ENCODE measurements around the gene SETX.

SETX gene

DNA sequence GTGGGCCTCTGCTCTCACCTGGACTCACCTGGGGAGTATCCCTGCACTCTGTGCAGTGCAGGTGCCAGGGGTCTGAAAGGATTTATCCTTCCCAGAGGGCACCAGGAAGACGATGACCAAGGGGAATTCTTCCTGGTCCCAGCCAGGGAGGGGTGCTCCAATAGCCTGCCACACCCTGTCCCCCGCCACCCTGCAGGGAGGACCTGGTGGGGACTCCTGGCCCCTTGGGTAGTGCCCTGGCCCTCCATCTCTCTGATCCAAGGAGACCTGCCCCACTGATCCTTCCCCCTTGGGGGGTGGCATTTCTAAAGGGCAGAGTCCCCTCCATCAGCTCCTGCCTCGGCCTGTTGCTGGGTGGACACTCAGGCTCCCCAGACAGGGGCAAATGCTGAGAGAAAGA is 122.3 kb downstream of the SETX start:
- no peaks in the 10 kb centered on the region for H3K36me3 ChIP-seq (ENCODE audit: control insufficient read depth, insufficient read depth, low read length)
- H3K9ac ChIP-seq (ENCODE audit: low read length), result no peak overlapping the region
- H3K9me3 ChIP-seq (ENCODE audit: control insufficient read depth, insufficient read depth, low read depth, low read length), result no peaks in the 10 kb centered on the region
- H3K27me3 ChIP-seq (ENCODE audit: control insufficient read depth, insufficient read depth, low read length), result peaks cover 2% of the 10 kb centered on the region; the same call in 1 of the 2 replicates
- H3K27ac ChIP-seq (ENCODE audit: low read depth, low read length), result no peak overlapping the region
- no peak overlapping the region for H3K4me3 ChIP-seq (ENCODE audit: low read depth, low read length)
- H3K4me1 ChIP-seq (ENCODE audit: control insufficient read depth, insufficient read depth, low read length), result no peaks in the 10 kb centered on the region

DNA sequence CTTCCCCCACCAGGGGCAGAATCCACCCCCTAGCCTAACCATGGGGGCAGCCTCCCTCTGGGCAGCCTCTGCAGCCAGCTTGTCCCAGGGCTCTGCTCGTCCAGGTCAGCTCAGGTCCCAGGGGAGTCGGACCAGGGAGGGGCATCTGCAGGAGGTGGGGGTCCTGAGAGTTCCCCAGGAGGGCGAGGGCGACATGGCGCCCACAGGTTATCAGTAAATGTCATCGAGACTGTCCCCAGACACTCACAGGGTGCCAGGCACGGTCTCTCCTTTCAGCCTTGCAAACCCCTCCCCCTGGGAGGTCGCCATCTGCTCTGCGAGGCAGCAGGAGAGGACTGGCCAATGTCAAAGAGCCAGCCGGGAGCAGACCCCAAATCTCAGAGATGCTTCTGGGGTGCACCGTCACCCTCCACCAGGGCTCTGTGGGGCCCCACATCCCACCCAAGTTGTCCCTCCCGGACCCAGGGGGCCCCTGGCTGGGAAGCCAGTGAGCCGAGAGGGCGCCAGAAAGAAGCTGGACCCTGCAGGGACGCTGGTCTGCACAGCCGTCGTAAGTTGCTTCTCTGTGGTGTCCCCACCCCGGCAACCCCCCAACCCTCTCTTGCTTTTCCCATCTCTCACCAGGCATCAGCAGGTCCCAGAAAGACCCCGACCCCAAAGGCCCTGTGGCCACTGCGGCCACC is 123.6 kb downstream of the SETX start:
- H3K27me3 ChIP-seq (ENCODE audit: control insufficient read depth, insufficient read depth, low read length), result no peaks in the 10 kb centered on the region
- H3K4me3 ChIP-seq (ENCODE audit: low read depth, low read length), result no peak overlapping the region
- no peaks in the 10 kb centered on the region for H3K36me3 ChIP-seq (ENCODE audit: control insufficient read depth, insufficient read depth, low read length)
- no peaks in the 10 kb centered on the region for H3K9me3 ChIP-seq (ENCODE audit: control insufficient read depth, insufficient read depth, low read depth, low read length)
- no peaks in the 10 kb centered on the region for H3K4me1 ChIP-seq (ENCODE audit: control insufficient read depth, insufficient read depth, low read length)
- no peak overlapping the region for H3K9ac ChIP-seq (ENCODE audit: low read length)
- no peak overlapping the region for H3K27ac ChIP-seq (ENCODE audit: low read depth, low read length)

DNA sequence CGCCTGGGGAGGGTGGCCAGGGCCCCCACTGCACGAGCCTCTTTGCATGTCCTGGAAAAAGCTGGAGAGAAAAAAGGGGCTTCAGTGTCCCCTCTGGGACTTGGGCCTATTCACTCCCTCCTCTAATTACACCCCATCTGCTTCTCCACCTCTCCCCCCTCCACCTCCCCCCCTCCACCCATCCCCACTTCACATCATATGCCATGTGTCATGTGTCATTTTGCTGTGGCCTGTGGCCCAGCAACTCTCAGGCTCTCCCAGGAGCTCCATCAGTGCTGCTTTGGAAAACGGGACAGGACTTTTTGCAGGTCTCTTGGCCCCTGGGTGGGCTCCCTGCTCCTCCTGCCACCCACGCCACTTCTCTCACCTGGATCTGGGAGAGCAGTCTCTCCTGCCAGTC is 124.2 kb downstream of the SETX start:
- no peaks in the 10 kb centered on the region for H3K9me3 ChIP-seq (ENCODE audit: control insufficient read depth, insufficient read depth, low read depth, low read length)
- H3K27me3 ChIP-seq (ENCODE audit: control insufficient read depth, insufficient read depth, low read length), result no peaks in the 10 kb centered on the region
- no peaks in the 10 kb centered on the region for H3K36me3 ChIP-seq (ENCODE audit: control insufficient read depth, insufficient read depth, low read length)
- no peak overlapping the region for H3K4me3 ChIP-seq (ENCODE audit: low read depth, low read length)
- H3K27ac ChIP-seq (ENCODE audit: low read depth, low read length), result no peak overlapping the region
- no peaks in the 10 kb centered on the region for H3K4me1 ChIP-seq (ENCODE audit: control insufficient read depth, insufficient read depth, low read length)
- no peak overlapping the region for H3K9ac ChIP-seq (ENCODE audit: low read length)

GRCh38 chr9:132228062-132228461 is 126.7 kb downstream of the SETX start:
- no peak overlapping the region for H3K4me3 ChIP-seq (ENCODE audit: low read depth, low read length)
- H3K27ac ChIP-seq (ENCODE audit: low read depth, low read length), result no peak overlapping the region
- no peaks in the 10 kb centered on the region for H3K9me3 ChIP-seq (ENCODE audit: control insufficient read depth, insufficient read depth, low read depth, low read length)
- H3K9ac ChIP-seq (ENCODE audit: low read length), result no peak overlapping the region
- H3K4me1 ChIP-seq (ENCODE audit: control insufficient read depth, insufficient read depth, low read length), result no peaks in the 10 kb centered on the region; the same call in 1 of the 2 replicates
- H3K36me3 ChIP-seq (ENCODE audit: control insufficient read depth, insufficient read depth, low read length), result no peaks in the 10 kb centered on the region
- H3K27me3 ChIP-seq (ENCODE audit: control insufficient read depth, insufficient read depth, low read length), result no peaks in the 10 kb centered on the region

DNA sequence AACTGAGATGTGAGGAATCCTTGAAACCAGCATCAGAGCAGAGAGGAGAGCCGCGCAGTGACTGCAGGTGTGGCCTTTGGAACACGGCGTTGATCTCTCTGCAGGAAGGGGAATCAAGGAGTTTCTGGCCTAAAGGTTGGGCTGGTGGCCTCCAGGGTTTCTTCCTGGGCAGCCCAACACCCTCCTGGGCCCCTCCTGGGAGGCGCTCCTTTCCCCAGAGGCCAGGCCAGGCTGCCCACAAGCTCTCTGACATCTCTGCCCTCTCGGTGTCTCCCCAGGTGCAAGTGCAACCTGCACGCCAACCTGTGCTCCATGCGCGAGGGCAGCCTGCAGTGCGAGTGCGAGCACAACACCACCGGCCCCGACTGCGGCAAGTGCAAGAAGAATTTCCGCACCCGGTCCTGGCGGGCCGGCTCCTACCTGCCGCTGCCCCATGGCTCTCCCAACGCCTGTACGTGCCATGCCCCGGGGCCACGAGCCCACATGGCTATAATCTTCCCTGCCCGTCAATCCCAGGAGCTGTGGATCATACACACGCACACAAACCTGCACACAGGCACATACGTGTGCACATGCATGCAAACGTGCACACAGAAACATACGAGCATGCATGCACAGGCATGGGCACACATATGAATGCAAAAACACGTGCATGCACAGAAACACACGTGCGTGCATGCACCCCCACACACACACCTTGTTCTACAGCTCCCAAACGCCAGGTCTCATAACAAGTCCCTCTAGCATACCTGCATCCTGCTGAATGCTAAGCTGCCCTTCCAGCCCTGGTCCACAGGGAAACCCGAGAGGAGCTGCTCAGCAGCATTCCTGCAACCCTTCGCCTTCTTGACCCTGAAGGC is 128.0 kb downstream of the SETX start:
- no peak overlapping the region for H3K9ac ChIP-seq (ENCODE audit: low read length)
- no peaks in the 10 kb centered on the region; the same call in 1 of the 2 replicates for H3K4me1 ChIP-seq (ENCODE audit: control insufficient read depth, insufficient read depth, low read length)
- no peaks in the 10 kb centered on the region for H3K27me3 ChIP-seq (ENCODE audit: control insufficient read depth, insufficient read depth, low read length)
- no peaks in the 10 kb centered on the region for H3K36me3 ChIP-seq (ENCODE audit: control insufficient read depth, insufficient read depth, low read length)
- no peak overlapping the region for H3K4me3 ChIP-seq (ENCODE audit: low read depth, low read length)
- no peaks in the 10 kb centered on the region for H3K9me3 ChIP-seq (ENCODE audit: control insufficient read depth, insufficient read depth, low read depth, low read length)
- H3K27ac ChIP-seq (ENCODE audit: low read depth, low read length), result no peak overlapping the region

GRCh38 chr9:132224645-132225044 is 130.1 kb downstream of the SETX start:
- no peaks in the 10 kb centered on the region; the same call in 1 of the 2 replicates for H3K4me1 ChIP-seq (ENCODE audit: control insufficient read depth, insufficient read depth, low read length)
- no peaks in the 10 kb centered on the region for H3K36me3 ChIP-seq (ENCODE audit: control insufficient read depth, insufficient read depth, low read length)
- H3K27me3 ChIP-seq (ENCODE audit: control insufficient read depth, insufficient read depth, low read length), result no peaks in the 10 kb centered on the region
- no peak overlapping the region for H3K27ac ChIP-seq (ENCODE audit: low read depth, low read length)
- H3K4me3 ChIP-seq (ENCODE audit: low read depth, low read length), result no peak overlapping the region
- no peaks in the 10 kb centered on the region for H3K9me3 ChIP-seq (ENCODE audit: control insufficient read depth, insufficient read depth, low read depth, low read length)
- no peak overlapping the region for H3K9ac ChIP-seq (ENCODE audit: low read length)

DNA sequence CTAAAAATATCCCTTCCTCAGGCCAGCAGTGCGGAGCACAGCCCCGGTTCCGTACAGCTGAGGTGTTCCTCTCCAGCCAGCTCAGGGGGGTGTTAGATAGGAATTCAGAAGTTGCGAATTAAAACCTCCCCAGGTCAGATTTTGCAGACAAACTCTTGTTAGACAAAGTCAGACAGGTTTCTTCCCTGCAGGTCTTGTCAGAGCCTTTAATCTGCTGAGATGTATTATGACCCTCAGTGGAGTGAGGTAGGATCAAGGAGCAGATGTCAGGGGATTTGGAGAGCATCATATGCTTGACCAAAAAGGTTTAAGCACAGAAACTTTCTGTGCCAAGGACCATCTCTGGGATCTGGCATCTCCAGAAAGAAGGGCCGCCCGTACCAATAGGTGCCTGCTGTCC is 132.8 kb downstream of the SETX start:
- Histone ChIP-seq H3K9ac (ENCODE audit: low read length) (no peak overlapping the region), H3K9me3 (ENCODE audit: control insufficient read depth, insufficient read depth, low read depth, low read length) (no peaks in the 10 kb centered on the region), H3K36me3 (ENCODE audit: control insufficient read depth, insufficient read depth, low read length) (no peaks in the 10 kb centered on the region), H3K4me1 (ENCODE audit: control insufficient read depth, insufficient read depth, low read length) (no peaks in the 10 kb centered on the region; the same call in 1 of the 2 replicates), H3K27me3 (ENCODE audit: control insufficient read depth, insufficient read depth, low read length) (no peaks in the 10 kb centered on the region), H3K27ac (ENCODE audit: low read depth, low read length) (no peak overlapping the region), H3K4me3 (ENCODE audit: low read depth, low read length) (no peak overlapping the region)

DNA sequence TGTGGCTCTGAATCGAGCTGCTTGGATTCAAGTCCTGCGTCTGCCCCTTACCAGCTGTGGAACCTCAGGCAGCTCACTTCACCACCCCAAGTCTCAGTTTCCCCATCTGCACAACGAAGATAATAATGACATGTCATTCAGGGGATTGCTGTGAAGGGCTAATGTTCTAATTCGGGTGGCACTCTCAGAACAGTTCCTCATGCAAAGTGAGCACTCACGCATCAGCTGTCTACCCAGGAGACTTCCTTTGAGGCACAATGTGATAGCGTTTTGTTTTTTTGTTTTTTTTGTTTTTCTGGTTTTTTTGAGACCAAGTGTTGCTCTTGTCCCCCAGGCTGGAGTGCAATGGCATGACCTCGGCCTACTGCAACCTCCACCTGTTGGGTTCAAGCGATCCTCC is 136.6 kb downstream of the SETX start:
- Histone ChIP-seq H3K9ac (ENCODE audit: low read length) (no peak overlapping the region), H3K9me3 (ENCODE audit: control insufficient read depth, insufficient read depth, low read depth, low read length) (no peaks in the 10 kb centered on the region), H3K27ac (ENCODE audit: low read depth, low read length) (no peak overlapping the region), H3K27me3 (ENCODE audit: control insufficient read depth, insufficient read depth, low read length) (no peaks in the 10 kb centered on the region), H3K4me3 (ENCODE audit: low read depth, low read length) (no peak overlapping the region), H3K4me1 (ENCODE audit: control insufficient read depth, insufficient read depth, low read length) (peaks cover 11% of the 10 kb centered on the region), H3K36me3 (ENCODE audit: control insufficient read depth, insufficient read depth, low read length) (no peaks in the 10 kb centered on the region)

DNA sequence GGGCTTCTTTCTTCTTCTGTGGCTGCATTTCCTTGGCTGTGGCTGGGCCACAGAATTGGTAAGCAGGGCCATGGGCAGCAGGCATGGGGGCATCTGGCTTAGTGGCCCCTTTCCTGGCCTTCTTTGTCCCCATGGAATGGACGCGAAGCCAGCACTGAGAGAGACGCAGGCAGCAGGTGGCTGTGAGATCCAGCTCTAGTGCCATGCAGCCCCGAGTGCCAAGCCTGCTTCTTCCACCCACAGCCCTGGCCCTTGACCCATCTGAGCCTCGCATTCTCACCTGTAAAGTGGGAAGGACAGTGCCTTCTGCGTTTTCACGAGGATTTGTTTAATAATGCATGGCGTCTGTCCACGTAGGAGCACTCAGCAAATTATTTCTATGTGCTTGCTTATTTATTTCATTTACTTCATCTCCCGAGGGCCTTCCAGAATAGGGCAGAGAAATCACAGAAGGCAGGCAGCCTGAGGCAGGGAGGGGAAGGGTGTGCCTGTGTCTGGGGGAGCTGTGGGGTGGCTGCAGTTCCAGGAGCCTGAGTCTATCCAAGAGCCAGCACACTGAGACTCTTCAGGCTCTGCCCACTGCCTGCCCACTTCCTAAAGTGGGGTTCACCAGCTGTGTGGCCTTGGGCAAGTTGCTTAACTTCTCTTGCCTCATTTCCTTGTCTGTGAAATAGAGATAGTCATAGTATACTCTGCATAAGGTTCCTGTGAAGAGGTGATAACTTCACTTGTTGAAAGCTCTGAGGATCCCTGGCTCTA is 137.7 kb downstream of the SETX start:
- Histone ChIP-seq H3K9ac (ENCODE audit: low read length) (no peak overlapping the region), H3K4me1 (ENCODE audit: control insufficient read depth, insufficient read depth, low read length) (peaks cover 11% of the 10 kb centered on the region), H3K4me3 (ENCODE audit: low read depth, low read length) (no peak overlapping the region), H3K27me3 (ENCODE audit: control insufficient read depth, insufficient read depth, low read length) (no peaks in the 10 kb centered on the region), H3K36me3 (ENCODE audit: control insufficient read depth, insufficient read depth, low read length) (no peaks in the 10 kb centered on the region), H3K9me3 (ENCODE audit: control insufficient read depth, insufficient read depth, low read depth, low read length) (no peaks in the 10 kb centered on the region), H3K27ac (ENCODE audit: low read depth, low read length) (no peak overlapping the region)

DNA sequence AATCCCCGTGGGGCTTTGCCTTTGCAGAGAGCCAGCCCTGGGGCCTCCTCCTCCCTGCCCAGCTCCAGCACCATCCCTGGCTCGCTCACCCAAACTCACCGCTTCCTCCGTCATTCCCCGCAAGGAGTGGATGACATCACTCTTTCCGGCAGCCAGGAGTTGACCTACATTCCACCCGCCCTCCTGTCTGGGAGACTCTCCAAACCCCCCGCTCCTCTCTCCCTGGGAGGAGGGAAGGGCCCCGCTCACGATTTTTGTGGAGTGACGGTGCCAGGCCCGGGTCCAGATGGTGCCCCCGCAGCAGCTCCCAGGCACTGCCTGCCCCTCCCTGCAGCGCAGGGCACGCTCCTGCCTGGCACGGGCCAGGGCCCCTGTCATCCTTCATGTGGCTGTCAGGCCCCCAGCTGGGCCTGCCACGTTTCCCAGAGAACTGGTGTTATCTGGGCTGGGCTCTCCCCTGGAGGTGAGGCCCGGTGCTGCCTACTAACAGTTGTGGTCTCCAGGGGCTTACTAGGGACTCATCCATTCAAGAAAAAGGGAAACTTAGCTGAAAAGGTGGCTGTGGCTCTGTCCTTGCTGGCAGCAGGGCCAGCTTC is 140.7 kb downstream of the SETX start:
- H3K4me3 ChIP-seq (ENCODE audit: low read depth, low read length), result peak overlapping the region; percentile 19; the same call in 1 of the 2 replicates
- no peaks in the 10 kb centered on the region for H3K9me3 ChIP-seq (ENCODE audit: control insufficient read depth, insufficient read depth, low read depth, low read length)
- H3K27me3 ChIP-seq (ENCODE audit: control insufficient read depth, insufficient read depth, low read length), result no peaks in the 10 kb centered on the region
- no peak overlapping the region for H3K9ac ChIP-seq (ENCODE audit: low read length)
- H3K36me3 ChIP-seq (ENCODE audit: control insufficient read depth, insufficient read depth, low read length), result no peaks in the 10 kb centered on the region
- H3K4me1 ChIP-seq (ENCODE audit: control insufficient read depth, insufficient read depth, low read length), result peaks cover 11% of the 10 kb centered on the region
- H3K27ac ChIP-seq (ENCODE audit: low read depth, low read length), result no peak overlapping the region

Data from HUES6 (cell line).